Esophagus squamous epithelium (tissue), 4 donors: ENCODE results near the gene PTDSS2.

Source experiments
- CTCF ChIP-seq, 6 experiments: fragments of 450-650 bp in 4 of 6; fragments of 200-600 bp in 2 of 6; sonication (generic) in 2 of 6; IDR thresholded peaks; one replicate each; pipeline ENCODE4 v1.5.1; 2016 to 2019; ENCODE audit warnings: antibody characterized with exemption in 6 of 6, mild to moderate bottlenecking in 4 of 6, moderate library complexity in 4 of 6
- POLR2A ChIP-seq, 4 donors: fragments of 450-650 bp; IDR thresholded peaks; one replicate each; pipeline ENCODE4 v1.6.1; 2017; ENCODE audit warnings: antibody characterized with exemption in 4 of 4, mild to moderate bottlenecking in 4 of 4, moderate library complexity in 3 of 4

GRCh38 chr11:531919-532526 is 81.9 kb downstream of the PTDSS2 start:
- TF ChIP-seq POLR2A (IDR thresholded peaks at IDR 0.05) (no peak), CTCF (IDR thresholded peaks at IDR 0.05) (no peak)
